ES-I3 (cell line): ENCODE measurements around the gene NR4A1.

Source experiments
- H3K36me3 ChIP-seq: 2 replicates; pipeline ENCODE4 v1.6.1; 2013; ENCODE audit warnings: mild to moderate bottlenecking, low read length, control low read depth, moderate library complexity; ENCODE audit not compliant: insufficient read depth
- H3K4me1 ChIP-seq: 2 replicates; pipeline ENCODE4 v1.6.1; 2013; ENCODE audit warnings: mild to moderate bottlenecking, control low read depth, low read length; ENCODE audit not compliant: insufficient read depth
- H3K9ac ChIP-seq: 2 replicates; pipeline ENCODE4 v1.6.1; 2013; ENCODE audit warnings: low read depth, mild to moderate bottlenecking, low read length, moderate library complexity
- H3K9me3 ChIP-seq: 2 replicates; pipeline ENCODE4 v1.6.1; 2013; ENCODE audit warnings: mild to moderate bottlenecking, low read length, moderate library complexity; ENCODE audit not compliant: control insufficient read depth, insufficient read depth

NR4A1 gene

DNA sequence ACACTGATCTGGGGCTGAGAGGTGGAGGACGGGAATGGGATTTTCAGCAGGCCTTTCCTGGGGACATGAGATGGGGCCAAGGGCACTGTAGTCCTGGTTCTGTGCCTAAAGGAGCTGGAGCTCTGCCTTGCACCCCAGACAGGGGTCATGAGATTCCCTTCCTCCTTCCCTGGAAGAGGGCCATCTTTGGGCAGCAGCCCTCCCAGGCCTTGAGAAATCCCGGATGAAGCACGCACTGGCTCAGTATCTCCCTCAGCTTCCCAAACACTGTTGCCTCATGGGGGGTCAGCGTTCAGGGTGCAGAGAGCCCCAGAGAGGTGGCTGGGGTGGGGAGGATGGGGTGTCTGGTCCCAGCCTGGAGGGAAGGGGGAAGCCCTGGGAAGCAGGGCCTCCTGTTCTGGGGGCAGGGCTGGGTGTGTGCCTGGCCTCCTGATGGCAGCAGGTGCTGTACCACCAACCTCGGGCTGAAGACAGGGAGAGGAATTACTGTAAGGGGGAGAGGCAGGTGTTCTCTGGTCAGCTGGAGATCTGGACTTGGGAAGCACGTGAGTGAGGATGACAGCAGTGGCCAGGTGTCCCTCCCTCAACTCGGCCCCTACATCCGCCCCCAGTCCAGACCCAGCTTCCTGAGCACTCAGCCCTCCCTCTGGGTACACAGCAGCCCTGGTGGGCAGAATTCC lies 8.4 kb upstream of the NR4A1 start:
- Histone ChIP-seq H3K4me1 (peaks cover 5% of the 10 kb centered on the region; the same call in 1 of the 2 replicates), H3K9ac (no peak overlapping the region), H3K36me3 (no peaks in the 10 kb centered on the region; the same call in 1 of the 2 replicates), H3K9me3 (no peaks in the 10 kb centered on the region)

DNA sequence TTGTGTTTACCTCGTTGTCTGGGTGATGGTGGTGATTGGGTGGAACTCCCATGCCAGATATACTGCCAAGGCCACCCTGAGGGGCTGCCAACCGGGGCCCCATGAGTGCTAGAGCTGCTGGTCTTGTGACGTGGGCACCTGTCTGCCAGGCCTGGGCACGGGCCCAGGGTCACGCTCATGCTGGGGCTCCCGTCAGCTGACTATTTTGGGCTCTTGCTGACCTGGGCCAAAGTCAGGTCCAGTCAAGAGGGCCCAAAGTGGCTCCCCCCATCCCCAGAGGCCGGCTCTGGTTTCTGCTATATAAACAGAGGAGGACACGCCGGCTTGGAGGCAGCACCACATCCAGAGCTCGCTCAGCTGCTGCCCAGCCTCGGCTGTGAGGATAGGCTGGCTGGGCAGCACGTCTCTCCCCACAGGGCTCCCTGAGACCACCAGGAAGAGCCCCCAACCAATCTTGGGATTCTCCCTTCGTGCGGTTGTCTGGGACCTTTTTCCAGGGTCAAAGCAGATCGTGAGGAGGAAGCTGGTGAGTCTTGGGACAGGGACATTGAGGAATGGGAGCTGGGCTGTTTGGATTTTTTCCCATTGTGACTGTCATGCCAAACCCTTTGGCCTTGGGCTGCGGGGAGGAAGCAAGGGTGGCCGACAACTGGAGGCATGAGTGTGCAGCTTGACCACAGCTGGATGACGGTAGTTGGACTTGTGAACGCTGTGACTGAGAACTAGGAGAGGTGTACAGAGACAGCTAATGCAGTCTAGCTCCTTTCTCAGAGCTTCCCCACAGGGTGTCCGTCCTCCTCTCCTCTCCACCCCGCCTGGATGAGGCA lies 7.6 kb upstream of the NR4A1 start:
- H3K36me3 ChIP-seq, result no peaks in the 10 kb centered on the region; the same call in 1 of the 2 replicates
- no peaks in the 10 kb centered on the region for H3K9me3 ChIP-seq
- no peak overlapping the region for H3K9ac ChIP-seq
- peaks cover 5% of the 10 kb centered on the region; the same call in 1 of the 2 replicates for H3K4me1 ChIP-seq

DNA sequence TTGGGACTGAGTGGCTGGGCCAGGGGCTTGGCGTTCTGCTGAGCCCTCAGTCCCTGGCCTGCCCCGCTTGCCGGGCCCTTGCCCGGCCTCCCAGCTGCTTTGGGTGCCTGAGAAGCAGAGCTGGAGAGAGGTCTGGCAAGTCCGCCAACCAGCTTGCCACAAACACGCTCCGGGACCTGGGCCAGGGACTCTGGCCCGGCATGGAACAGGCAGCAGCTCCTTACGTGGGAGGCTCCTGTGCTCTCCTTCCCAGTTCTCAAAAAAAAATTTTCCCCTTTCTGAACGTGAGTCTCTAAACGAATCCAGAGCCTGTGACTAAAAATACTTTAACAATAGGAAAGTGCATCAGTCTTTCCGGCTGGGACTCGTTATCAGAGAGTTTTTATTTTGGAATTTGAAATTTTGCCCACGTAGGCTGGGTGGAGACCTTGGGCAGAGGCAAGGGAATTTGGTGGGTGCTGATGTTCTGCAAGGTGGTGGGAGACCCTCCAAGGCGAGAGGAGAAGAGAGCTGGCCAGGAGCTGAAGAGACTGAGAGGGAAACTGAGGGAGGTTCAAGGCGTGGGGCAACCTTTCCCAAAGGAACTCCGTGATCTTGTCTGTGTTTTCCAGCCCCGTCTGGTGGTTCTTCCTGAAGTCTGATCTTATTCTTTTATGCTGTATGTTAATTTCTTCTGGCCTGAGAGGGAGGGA lies 6.8 kb upstream of the NR4A1 start:
- Histone ChIP-seq H3K9me3 (no peaks in the 10 kb centered on the region), H3K36me3 (no peaks in the 10 kb centered on the region; the same call in 1 of the 2 replicates), H3K9ac (no peak overlapping the region), H3K4me1 (peaks cover 5% of the 10 kb centered on the region; the same call in 1 of the 2 replicates)

DNA sequence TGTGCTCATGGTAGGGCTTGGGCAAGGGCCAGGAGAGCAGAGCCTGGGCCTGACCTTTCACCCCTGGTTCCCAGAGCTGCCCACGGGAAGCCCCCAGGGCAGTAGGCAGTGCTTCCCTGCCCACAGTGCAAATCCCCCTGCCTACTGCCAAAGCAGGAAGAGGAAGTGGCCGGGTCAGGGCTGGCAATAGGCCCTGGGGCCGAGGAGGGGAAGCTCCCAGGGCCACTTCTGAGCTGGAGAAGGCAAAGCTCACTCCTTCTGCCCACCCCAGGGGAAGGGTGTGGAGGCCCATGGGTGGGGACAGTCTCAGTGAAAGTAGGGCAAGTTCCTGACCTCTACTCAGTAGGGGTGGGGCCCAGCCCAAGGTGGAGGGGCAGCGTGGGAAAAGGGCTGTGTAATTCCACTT lies 5.4 kb upstream of the NR4A1 start:
- H3K36me3 ChIP-seq, result no peaks in the 10 kb centered on the region; the same call in 1 of the 2 replicates
- no peak overlapping the region for H3K9ac ChIP-seq
- peaks cover 10% of the 10 kb centered on the region for H3K4me1 ChIP-seq
- H3K9me3 ChIP-seq, result no peaks in the 10 kb centered on the region

DNA sequence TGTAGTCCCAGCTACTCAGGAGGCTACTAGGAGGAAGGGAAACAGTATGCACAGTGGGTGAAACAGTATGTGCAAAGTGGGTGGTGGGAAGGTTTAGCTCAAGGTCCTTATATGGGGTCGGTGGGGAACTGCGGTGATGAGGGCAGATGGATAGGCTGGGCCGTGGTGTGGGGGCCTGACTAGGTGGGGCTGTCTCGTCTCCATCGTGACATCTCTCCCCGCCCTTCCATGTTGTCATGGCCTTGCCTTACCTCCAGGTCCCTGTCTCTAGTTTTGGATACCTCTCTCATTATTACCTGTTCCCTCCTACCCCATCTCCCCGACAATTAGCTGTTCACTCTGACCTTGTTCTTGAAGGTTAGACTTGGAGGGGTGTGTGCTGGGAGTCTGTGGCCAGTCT lies 4.4 kb upstream of the NR4A1 start:
- Histone ChIP-seq H3K9ac (no peak overlapping the region), H3K9me3 (no peaks in the 10 kb centered on the region), H3K4me1 (peaks cover 4% of the 10 kb centered on the region), H3K36me3 (no peaks in the 10 kb centered on the region; the same call in 1 of the 2 replicates)

DNA sequence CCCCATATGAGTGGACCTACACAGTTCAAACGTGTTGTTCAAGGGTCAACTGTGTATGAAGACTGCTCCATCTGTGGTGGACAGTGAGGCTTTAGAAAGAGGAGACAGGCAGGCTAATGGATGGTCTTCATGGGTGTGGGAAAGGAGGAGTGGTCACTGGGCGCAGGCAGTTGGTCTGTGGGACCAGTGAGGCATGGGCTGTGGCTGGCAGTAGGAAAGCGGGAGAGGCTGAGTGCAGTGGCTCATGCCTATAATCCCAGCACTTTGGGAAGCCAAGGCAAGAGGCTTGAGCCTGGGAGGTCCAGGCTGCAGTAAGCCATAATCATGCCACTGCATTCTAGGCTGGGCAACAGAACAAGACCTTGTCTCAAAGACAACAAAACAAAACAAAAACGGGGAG lies 2.0 kb upstream of the NR4A1 start:
- Histone ChIP-seq H3K4me1 (peaks cover 8% of the 10 kb centered on the region), H3K9ac (no peak overlapping the region), H3K36me3 (no peaks in the 10 kb centered on the region), H3K9me3 (no peaks in the 10 kb centered on the region)

DNA sequence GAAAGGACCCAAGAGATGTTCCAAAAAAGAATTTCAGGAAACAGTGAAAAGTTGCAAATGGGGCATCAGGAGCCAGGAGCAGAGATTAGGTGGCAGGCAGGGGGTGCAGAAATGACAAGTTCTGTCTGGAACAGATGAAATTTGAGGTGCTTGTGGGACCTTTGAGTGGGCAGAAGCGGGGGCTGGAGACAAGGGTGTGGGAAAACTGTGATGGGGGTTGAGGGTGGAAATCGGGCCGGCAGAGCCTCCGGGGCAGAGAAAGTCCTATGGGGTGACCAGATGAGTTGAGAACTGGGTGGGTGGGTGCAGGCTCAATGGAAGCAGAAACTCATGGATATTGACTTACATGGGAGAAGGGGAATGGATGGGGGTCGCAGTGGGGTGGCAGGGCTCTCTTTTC lies 1.6 kb upstream of the NR4A1 start:
- Histone ChIP-seq H3K36me3 (no peaks in the 10 kb centered on the region), H3K4me1 (peaks cover 8% of the 10 kb centered on the region), H3K9ac (no peak overlapping the region), H3K9me3 (no peaks in the 10 kb centered on the region)

DNA sequence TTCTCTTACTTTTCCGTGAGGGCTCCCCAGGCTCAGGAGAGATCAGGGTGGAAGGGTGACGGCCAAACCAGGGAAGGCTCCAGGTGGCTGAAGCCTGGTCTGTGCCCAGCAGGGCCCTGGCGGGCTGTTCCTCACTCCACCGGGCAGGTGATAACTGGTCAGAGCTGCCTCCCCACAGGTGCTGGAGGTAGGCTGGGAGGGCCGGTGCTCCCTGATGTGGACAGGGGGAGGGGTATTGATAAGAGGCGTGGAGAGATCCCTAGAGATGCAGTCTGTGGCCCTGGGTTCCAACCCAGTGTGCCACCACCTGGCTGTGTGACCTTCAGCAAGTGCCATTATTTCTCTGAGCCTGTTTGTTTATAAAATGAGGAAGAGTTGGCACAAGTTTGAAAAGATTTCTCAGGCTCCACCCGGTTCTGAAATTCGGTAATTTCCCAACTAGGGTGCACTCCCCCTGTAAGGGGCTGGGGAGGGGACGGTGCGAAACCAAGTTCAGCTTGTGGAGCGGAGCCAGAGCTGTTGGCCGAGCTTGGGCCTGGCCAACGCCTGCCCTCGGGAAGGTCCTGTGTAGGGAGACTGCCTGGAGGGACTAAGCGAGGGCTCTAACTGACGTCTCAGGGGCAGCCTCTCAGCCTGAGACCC lies 1.0 kb upstream of the NR4A1 start:
- H3K4me1 ChIP-seq, result peaks cover 8% of the 10 kb centered on the region
- H3K9ac ChIP-seq, result peak overlapping the region; percentile 92; the same call in 1 of the 2 replicates
- H3K36me3 ChIP-seq, result no peaks in the 10 kb centered on the region
- no peaks in the 10 kb centered on the region for H3K9me3 ChIP-seq

DNA sequence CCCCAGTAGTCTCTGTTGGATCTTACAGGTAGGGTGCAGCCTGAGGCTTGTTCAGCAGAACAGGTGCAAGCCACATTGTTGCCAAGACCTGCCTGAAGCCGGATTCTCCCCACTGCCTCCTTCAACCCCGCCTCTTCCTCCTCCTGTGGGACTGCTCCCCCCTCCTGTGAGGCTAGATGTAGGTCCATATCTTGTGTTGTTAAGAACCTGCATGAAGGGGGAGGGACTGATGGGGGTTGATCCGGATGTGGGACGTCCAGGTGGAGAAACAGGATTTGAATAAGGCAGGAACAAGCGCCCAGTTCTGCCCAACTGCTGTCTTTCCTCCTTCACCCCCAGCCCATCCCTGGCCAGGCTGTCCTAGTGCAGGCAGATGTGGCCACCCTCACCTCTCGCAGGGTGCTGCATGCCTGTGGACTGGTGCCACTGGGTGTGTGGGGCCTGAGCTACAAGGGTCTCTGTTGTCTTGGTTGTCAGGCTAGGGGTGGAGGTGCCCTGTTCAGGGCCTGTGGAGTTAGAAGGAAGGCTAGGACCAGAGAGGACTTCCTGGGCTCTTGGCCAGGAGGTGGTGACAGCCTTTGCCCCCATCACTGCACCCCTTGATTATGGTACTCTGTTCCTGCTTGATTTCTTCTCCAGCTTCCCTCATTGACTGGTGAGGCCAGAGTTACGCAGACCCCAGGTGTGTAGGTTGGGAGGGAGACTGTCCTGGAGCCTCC lies 1.4 kb downstream of the NR4A1 start:
- Histone ChIP-seq H3K9ac (no peak overlapping the region), H3K36me3 (no peaks in the 10 kb centered on the region; the same call in 1 of the 2 replicates), H3K9me3 (no peaks in the 10 kb centered on the region), H3K4me1 (peaks cover 8% of the 10 kb centered on the region)

DNA sequence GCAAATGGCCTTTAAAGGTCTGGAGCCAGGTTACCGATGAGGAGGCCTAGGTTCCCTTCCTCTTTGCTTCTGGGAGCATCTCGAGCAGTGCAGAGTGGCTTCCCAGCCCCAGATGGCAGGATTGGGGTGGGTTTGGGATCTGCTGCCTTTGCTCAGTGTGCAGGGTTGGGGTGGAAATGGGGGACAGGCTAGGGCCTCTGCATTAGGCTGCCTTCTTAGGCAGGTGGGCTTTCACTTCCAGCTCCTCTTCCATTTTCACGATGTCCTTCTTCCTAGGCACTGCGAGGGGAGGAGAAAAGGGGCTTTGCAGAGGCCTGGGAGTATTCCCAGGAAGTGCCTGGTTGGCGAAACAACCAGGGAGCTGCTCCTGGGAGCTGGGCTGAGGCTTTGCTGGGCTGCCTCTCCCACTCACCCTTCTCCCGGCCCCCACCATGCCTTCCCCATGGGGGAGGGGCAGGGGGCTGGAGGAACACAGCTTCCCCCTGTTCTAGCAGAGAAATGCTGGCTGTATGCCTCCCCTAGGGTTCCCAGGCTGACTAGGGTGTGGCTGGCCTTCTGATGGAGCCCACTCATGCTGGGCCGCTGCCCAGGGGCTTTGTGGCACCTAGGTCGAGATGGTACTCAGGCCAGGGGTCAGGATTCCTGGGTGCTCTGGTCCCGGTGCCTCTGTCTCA lies 2.4 kb downstream of the NR4A1 start:
- H3K9ac ChIP-seq, result no peak overlapping the region
- no peaks in the 10 kb centered on the region for H3K9me3 ChIP-seq
- no peaks in the 10 kb centered on the region; the same call in 1 of the 2 replicates for H3K36me3 ChIP-seq
- H3K4me1 ChIP-seq, result peaks cover 8% of the 10 kb centered on the region

DNA sequence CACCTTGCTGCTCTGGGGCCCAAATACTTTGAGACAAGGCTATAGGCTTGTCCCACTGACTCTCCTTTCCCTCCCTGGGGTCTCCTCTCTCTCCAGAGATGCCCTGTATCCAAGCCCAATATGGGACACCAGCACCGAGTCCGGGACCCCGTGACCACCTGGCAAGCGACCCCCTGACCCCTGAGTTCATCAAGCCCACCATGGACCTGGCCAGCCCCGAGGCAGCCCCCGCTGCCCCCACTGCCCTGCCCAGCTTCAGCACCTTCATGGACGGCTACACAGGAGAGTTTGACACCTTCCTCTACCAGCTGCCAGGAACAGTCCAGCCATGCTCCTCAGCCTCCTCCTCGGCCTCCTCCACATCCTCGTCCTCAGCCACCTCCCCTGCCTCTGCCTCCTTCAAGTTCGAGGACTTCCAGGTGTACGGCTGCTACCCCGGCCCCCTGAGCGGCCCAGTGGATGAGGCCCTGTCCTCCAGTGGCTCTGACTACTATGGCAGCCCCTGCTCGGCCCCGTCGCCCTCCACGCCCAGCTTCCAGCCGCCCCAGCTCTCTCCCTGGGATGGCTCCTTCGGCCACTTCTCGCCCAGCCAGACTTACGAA lies 3.1 kb downstream of the NR4A1 start:
- Histone ChIP-seq H3K9ac (no peak overlapping the region), H3K9me3 (no peaks in the 10 kb centered on the region), H3K36me3 (no peaks in the 10 kb centered on the region; the same call in 1 of the 2 replicates), H3K4me1 (peaks cover 8% of the 10 kb centered on the region)

DNA sequence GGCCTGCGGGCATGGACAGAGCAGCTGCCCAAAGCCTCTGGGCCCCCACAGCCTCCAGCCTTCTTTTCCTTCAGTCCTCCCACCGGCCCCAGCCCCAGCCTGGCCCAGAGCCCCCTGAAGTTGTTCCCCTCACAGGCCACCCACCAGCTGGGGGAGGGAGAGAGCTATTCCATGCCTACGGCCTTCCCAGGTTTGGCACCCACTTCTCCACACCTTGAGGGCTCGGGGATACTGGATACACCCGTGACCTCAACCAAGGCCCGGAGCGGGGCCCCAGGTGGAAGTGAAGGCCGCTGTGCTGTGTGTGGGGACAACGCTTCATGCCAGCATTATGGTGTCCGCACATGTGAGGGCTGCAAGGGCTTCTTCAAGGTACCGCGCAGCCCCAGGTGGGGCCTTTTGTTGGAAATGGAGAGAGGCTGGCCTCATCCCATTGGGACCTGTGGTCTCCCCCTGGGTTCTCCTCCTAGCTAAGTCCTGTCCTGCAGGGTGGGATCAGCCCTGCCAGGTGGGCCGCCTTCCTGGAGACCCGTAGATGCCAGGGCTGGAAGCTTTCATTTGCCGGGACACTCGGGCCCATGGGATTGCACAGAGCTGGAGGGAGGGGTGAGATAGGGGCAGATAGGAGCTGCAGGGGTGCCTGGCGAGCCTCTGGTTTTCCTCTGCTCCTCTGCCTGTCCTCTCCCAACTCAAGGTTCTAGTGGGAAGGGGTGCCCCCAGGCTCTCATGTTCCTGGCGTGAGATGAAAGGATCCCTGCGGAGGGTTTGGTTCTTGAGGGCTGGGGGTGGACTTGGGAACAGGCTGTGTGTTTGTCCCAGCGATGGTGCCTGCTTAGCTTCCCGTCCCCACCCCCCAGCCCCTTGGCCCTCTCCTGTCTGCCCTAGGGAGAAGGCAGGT lies 3.8 kb downstream of the NR4A1 start:
- H3K4me1 ChIP-seq, result peaks cover 7% of the 10 kb centered on the region
- H3K9me3 ChIP-seq, result no peaks in the 10 kb centered on the region
- H3K36me3 ChIP-seq, result no peaks in the 10 kb centered on the region; the same call in 1 of the 2 replicates
- no peak overlapping the region for H3K9ac ChIP-seq
